Activated T-helper 2 cell treated with anti-CD3 and anti-CD28 coated beads, Interferon-gamma antibody, Interleukin-2, Interleukin-4, amounts not matched to agents 10 μg/mL and 5 μg/mL and 100 μg/mL, durations not matched to agents 14 hours and 24 hours and 36 hours (primary cell): ENCODE measurements around the gene TAF11L12. TPM values are rescaled to one million over a fixed set of nuclear protein-coding genes. Genes with fewer than 3 reads are reported as not detected.
"Not testable (repeated sequence)": the region's sequence is repeated elsewhere in the genome, so short reads cannot be mapped to it uniquely, and the experiment has no call there.

Experiments
- DNase-seq: peaks from one replicate; pipeline ENCODE4 v3.0.0; 2021; ENCODE audit warnings: low spot score
- H3K27ac Mint-ChIP-seq: one replicate; pipeline ENCODE4 v1.8.0; 2021; ENCODE audit warnings: mixed read lengths
- H3K27me3 Mint-ChIP-seq: one replicate; pipeline ENCODE4 v1.8.0; 2021; ENCODE audit warnings: low read depth, mixed read lengths
- H3K36me3 Mint-ChIP-seq: one replicate; pipeline ENCODE4 v1.8.0; 2021; ENCODE audit warnings: low read depth, mixed read lengths
- H3K4me1 Mint-ChIP-seq: one replicate; pipeline ENCODE4 v1.8.0; 2021; ENCODE audit warnings: low read depth, mixed read lengths
- H3K4me3 Mint-ChIP-seq: one replicate; pipeline ENCODE4 v1.8.0; 2021; ENCODE audit warnings: low read depth, mild to moderate bottlenecking, moderate library complexity, mixed read lengths
- H3K9me3 Mint-ChIP-seq: one replicate; pipeline ENCODE4 v1.8.0; 2021; ENCODE audit warnings: mixed read lengths
- intact Hi-C: fragments of 100-400 bp; cut with micrococcal nuclease; formaldehyde crosslinking; loops from one replicate; pipeline ENCODE4 v1.15.1; 2023
- total RNA-seq: library from RNA; stranded (reverse); gene quantifications from 2 replicates; pipeline ENCODE4 v1.2.3, GENCODE V29; 2022

TAF11L12 gene
- total RNA-seq, 1 donor from 2014 or later: not detected

DNA sequence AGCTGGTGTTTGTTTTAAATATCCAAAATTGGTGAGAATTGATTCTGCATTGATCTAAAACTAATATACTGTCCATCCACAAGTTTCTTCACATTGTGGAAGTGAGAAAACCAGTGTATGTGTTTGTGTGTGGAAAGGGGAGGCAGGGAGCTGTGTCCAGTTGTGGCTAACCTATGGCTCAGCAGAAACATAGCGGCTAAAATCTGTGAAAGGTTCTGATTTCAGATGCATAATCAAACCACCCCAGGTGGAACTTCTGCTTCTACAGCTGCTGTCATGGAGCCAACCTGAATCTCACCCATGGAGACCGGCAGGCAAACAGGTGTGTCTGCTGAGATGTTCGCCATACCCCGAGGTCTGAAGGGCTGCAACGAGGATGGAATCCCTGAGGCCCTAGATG lies 24.0 kb downstream of the TAF11L12 start, which contains the start of gene TAF11L14:
TSS of gene TAF11L14 (plus strand) at position 301 of the 400 bp plus-strand sequence.
- no peak within 1 kb of the TSS for H3K27ac Mint-ChIP-seq

DNA sequence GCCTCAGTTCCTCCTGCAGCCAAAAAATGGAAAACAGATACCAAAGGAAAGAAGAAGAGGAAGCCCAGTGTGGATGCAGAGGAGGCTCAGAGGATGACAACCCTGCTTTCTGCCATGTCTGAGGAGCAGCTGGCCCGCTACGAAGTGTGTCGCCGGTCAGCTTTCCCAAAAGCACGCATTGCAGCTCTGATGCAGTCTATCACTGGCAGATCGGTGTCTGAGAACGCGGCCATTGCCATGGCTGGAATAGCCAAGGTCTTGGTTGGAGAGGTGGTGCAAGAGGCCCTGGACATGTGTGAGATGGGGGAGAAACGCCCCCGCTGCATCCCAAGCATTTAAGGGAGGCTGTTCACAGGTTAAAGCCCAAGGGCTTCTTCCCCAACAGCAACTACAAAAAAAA lies 39.0 kb downstream of the TAF11L12 start:
- H3K9me3 Mint-ChIP-seq: peaks cover 49% of the 10 kb centered on the region
- not testable (repeated sequence) for H3K36me3 Mint-ChIP-seq

More for the DNA sequence above, 24.0 kb downstream of the TAF11L12 start, which contains the start of gene TAF11L14:
- intact Hi-C loops: no loop called here
- Mint-ChIP-seq H3K9me3 (peaks cover 39% of the 10 kb centered on the region), H3K4me1 (no peaks in the 10 kb centered on the region), H3K27me3 (no peaks in the 10 kb centered on the region), H3K36me3 (no peaks in the 10 kb centered on the region), H3K4me3 (no peak within 1 kb of the TSS)
- DNase-seq: no peak

GRCh38 chr5:17655201-17655759 lies 45.1 kb downstream of the TAF11L12 start:
- DNase-seq, H3K4me3 Mint-ChIP-seq, H3K4me1 Mint-ChIP-seq, H3K27me3 Mint-ChIP-seq, intact Hi-C loops, H3K36me3 Mint-ChIP-seq, H3K27ac Mint-ChIP-seq: not testable (repeated sequence)
- peaks cover 45% of the 10 kb centered on the region for H3K9me3 Mint-ChIP-seq

More for the DNA sequence above, 39.0 kb downstream of the TAF11L12 start:
- H3K4me1 Mint-ChIP-seq, H3K27me3 Mint-ChIP-seq, H3K27ac Mint-ChIP-seq, H3K4me3 Mint-ChIP-seq, intact Hi-C loops, DNase-seq: not testable (repeated sequence)

GRCh38 chr5:17655921-17656320 lies 45.7 kb downstream of the TAF11L12 start:
- H3K4me1 Mint-ChIP-seq: no peaks in the 10 kb centered on the region
- no peaks in the 10 kb centered on the region for H3K36me3 Mint-ChIP-seq
- intact Hi-C loops: no loop called here
- DNase-seq: no peak
- no peak overlapping the region for H3K27ac Mint-ChIP-seq
- peaks cover 48% of the 10 kb centered on the region for H3K9me3 Mint-ChIP-seq
- H3K27me3 Mint-ChIP-seq: no peaks in the 10 kb centered on the region
- no peak overlapping the region for H3K4me3 Mint-ChIP-seq

Other genes with a start within 250 kb of the TAF11L12 start
- gene TAF11L2, start 112.2 kb upstream of the TAF11L12 start, total RNA-seq: not detected in 2 replicates
- not detected in 2 replicates for gene TAF11L3, start 92.0 kb upstream of the TAF11L12 start, total RNA-seq
- gene TAF11L4, start 88.6 kb upstream of the TAF11L12 start, total RNA-seq: not detected in 2 replicates
- not detected in 2 replicates for gene TAF11L5, start 85.2 kb upstream of the TAF11L12 start, total RNA-seq
- gene TAF11L6, start 81.7 kb upstream of the TAF11L12 start, total RNA-seq: not detected in 2 replicates
- not detected in 2 replicates for gene TAF11L7, start 24.6 kb upstream of the TAF11L12 start, total RNA-seq
- not detected in 2 replicates for gene TAF11L8, start 19.4 kb upstream of the TAF11L12 start, total RNA-seq
- gene TAF11L9, start 16.0 kb upstream of the TAF11L12 start, total RNA-seq: not detected in 2 replicates
- not detected in 2 replicates for gene TAF11L10, start 12.6 kb upstream of the TAF11L12 start, total RNA-seq
- gene TAF11L11, start 6.2 kb upstream of the TAF11L12 start, total RNA-seq: not detected in 2 replicates
- gene TAF11L13, start 21.7 kb downstream of the TAF11L12 start, total RNA-seq: not detected in 2 replicates
- not detected in 2 replicates for gene TAF11L14, start 24.1 kb downstream of the TAF11L12 start, total RNA-seq